Omental fat pad (tissue), 4 donors: Measurements from ENCODE around the gene MMP20. TPM values are rescaled to one million over a fixed set of nuclear protein-coding genes. Genes with fewer than 3 reads are reported as not detected.

Experiments
- ATAC-seq: fragments of 150-250 bp; one replicate; pipeline ENCODE4 v1.9.1; 2016; ENCODE audit warnings: mild to moderate bottlenecking, moderate library complexity; ENCODE audit not compliant: low FRiP score
- DNase-seq: peaks from one replicate; pipeline ENCODE4 v3.0.0-alpha.2; 2019; ENCODE audit warnings: low spot score
- CTCF ChIP-seq, 3 donors: fragments of 450-650 bp; IDR thresholded peaks; one replicate each; pipeline ENCODE4 v1.5.1; 2016 to 2017; ENCODE audit warnings: antibody characterized with exemption in 3 of 3, mild to moderate bottlenecking in 3 of 3, moderate library complexity in 2 of 3
- total RNA-seq, 4 donors: library from RNA; depleted of rRNA; stranded (reverse); fragments of >200 nt; gene quantifications; one replicate each; pipeline ENCODE4 v1.1.0, GENCODE V29; 2016

MMP20 gene
- total RNA-seq, 4 donors from 2014 or later, result not detected

- DNase-seq (no peak), ATAC-seq (no peak)
- TF ChIP-seq CTCF (IDR thresholded peaks at IDR 0.05), result no peak
Measured at GRCh38 chr11:102596578-102596977, 28.6 kb downstream of the MMP20 start.

- TF ChIP-seq CTCF (IDR thresholded peaks at IDR 0.05), result no peak
- ATAC-seq, result no peak
- DNase-seq, result no peak
Measured at GRCh38 chr11:102592634-102593581, 32.2 kb downstream of the MMP20 start.

- DNase-seq (no peak), ATAC-seq (no peak)
- TF ChIP-seq CTCF (IDR thresholded peaks at IDR 0.05), result no peak
Measured at GRCh38 chr11:102592131-102592530, 33.0 kb downstream of the MMP20 start.

GRCh38 chr11:102591160-102591718, 33.9 kb downstream of the MMP20 start:
- DNase-seq (no peak), ATAC-seq (no peak)
- no peak for TF ChIP-seq CTCF (IDR thresholded peaks at IDR 0.05)

GRCh38 chr11:102590276-102591049, 34.7 kb downstream of the MMP20 start:
- ATAC-seq, result no peak
- no peak for TF ChIP-seq CTCF (IDR thresholded peaks at IDR 0.05)
- no peak for DNase-seq

- no peak for DNase-seq
- no peak for ATAC-seq
- no peak for TF ChIP-seq CTCF (IDR thresholded peaks at IDR 0.05)
Measured at GRCh38 chr11:102589047-102589459, 36.1 kb downstream of the MMP20 start.
